ENCODE measurements around the gene ATP2B1.

DNA sequence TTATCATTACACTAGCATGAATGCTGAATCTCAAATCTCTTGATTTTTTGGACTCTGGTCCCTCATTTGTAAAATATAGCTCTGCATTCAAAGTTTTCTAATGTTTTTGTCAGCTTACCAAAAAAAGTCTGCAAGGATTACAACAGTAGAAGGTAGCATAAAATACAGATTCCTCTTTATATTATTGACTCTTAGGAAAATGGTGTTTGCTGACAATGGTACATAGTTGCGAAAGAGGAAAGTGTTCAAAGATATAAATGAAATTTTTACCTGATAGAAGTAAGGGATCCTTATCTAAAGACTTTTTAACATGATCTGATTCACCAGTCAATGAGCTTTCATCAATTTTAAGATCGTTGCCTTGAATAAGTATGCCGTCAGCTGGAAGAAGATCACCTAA, 74.1 kb downstream of the ATP2B1 start:
- TF ChIP-seq, protein P1, sequence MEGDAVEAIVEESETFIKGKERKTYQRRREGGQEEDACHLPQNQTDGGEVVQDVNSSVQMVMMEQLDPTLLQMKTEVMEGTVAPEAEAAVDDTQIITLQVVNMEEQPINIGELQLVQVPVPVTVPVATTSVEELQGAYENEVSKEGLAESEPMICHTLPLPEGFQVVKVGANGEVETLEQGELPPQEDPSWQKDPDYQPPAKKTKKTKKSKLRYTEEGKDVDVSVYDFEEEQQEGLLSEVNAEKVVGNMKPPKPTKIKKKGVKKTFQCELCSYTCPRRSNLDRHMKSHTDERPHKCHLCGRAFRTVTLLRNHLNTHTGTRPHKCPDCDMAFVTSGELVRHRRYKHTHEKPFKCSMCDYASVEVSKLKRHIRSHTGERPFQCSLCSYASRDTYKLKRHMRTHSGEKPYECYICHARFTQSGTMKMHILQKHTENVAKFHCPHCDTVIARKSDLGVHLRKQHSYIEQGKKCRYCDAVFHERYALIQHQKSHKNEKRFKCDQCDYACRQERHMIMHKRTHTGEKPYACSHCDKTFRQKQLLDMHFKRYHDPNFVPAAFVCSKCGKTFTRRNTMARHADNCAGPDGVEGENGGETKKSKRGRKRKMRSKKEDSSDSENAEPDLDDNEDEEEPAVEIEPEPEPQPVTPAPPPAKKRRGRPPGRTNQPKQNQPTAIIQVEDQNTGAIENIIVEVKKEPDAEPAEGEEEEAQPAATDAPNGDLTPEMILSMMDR (conservative IDR thresholded peaks at IDR 0.05; ENCODE audit: low read length), result no peak
- TF ChIP-seq EZH2phosphoT487 (IDR thresholded peaks at IDR 0.05; ENCODE audit: borderline replicate concordance), result no peak
